ENCODE data around the gene ZMYM4.

The ZMYM4 gene

GRCh38 chr1:35390600-35391494 lies 122.3 kb downstream of the ZMYM4 start:
- no peaks in the 10 kb centered on the region for H3K9me3 Mint-ChIP-seq
- H3K27me3 Mint-ChIP-seq: no peaks in the 10 kb centered on the region
- H3K4me3 Mint-ChIP-seq: no peak overlapping the region
- no peak for ATAC-seq
- no peaks in the 10 kb centered on the region for H3K4me1 Mint-ChIP-seq
- H3K27ac Mint-ChIP-seq: no peak overlapping the region
- no peak for DNase-seq

GRCh38 chr1:35394386-35394785 lies 125.9 kb downstream of the ZMYM4 start:
- H3K4me3 Mint-ChIP-seq: no peak overlapping the region
- DNase-seq (no peak), ATAC-seq (no peak)
- H3K9me3 Mint-ChIP-seq: no peaks in the 10 kb centered on the region
- H3K4me1 Mint-ChIP-seq: peaks cover 7% of the 10 kb centered on the region
- no peaks in the 10 kb centered on the region for H3K27me3 Mint-ChIP-seq
- no peak overlapping the region for H3K27ac Mint-ChIP-seq

GRCh38 chr1:35398739-35399138 lies 130.2 kb downstream of the ZMYM4 start:
- no peak overlapping the region for H3K27ac Mint-ChIP-seq
- H3K27me3 Mint-ChIP-seq: no peaks in the 10 kb centered on the region
- peaks cover 7% of the 10 kb centered on the region for H3K4me1 Mint-ChIP-seq
- no peak for ATAC-seq
- H3K9me3 Mint-ChIP-seq: no peaks in the 10 kb centered on the region
- no peak for DNase-seq
- H3K4me3 Mint-ChIP-seq: no peak overlapping the region

GRCh38 chr1:35401049-35401448 lies 132.5 kb downstream of the ZMYM4 start:
- Mint-ChIP-seq H3K27me3 (no peaks in the 10 kb centered on the region), H3K4me1 (peaks cover 7% of the 10 kb centered on the region), H3K27ac (no peak overlapping the region), H3K9me3 (no peaks in the 10 kb centered on the region), H3K4me3 (no peak overlapping the region)
- no peak for DNase-seq
- no peak for ATAC-seq

- Mint-ChIP-seq H3K27ac (peak overlapping the region in 1 of 2 donors; percentile 42), H3K4me3 (no peak overlapping the region), H3K27me3 (no peaks in the 10 kb centered on the region), H3K4me1 (no peaks in the 10 kb centered on the region), H3K9me3 (no peaks in the 10 kb centered on the region)
- DNase-seq: no peak
- no peak for ATAC-seq
Observed at GRCh38 chr1:35406103-35406502, 137.6 kb downstream of the ZMYM4 start.

GRCh38 chr1:35407743-35408142 lies 139.2 kb downstream of the ZMYM4 start:
- DNase-seq: no peak
- Mint-ChIP-seq H3K27ac (no peak overlapping the region), H3K27me3 (no peaks in the 10 kb centered on the region), H3K9me3 (no peaks in the 10 kb centered on the region), H3K4me3 (no peak overlapping the region), H3K4me1 (no peaks in the 10 kb centered on the region)
- no peak for ATAC-seq

GRCh38 chr1:35408925-35409324 lies 140.4 kb downstream of the ZMYM4 start:
- H3K4me3 Mint-ChIP-seq: no peak overlapping the region
- no peaks in the 10 kb centered on the region for H3K9me3 Mint-ChIP-seq
- no peaks in the 10 kb centered on the region for H3K4me1 Mint-ChIP-seq
- H3K27me3 Mint-ChIP-seq: no peaks in the 10 kb centered on the region
- DNase-seq (no peak), ATAC-seq (no peak)
- H3K27ac Mint-ChIP-seq: no peak overlapping the region

- H3K4me1 Mint-ChIP-seq: peaks cover 4% of the 10 kb centered on the region
- no peaks in the 10 kb centered on the region for H3K27me3 Mint-ChIP-seq
- H3K27ac Mint-ChIP-seq: no peak overlapping the region
- DNase-seq (no peak), ATAC-seq (no peak)
- H3K4me3 Mint-ChIP-seq: no peak overlapping the region
- H3K9me3 Mint-ChIP-seq: no peaks in the 10 kb centered on the region
Observed at GRCh38 chr1:35426097-35426586, 157.6 kb downstream of the ZMYM4 start.

- Mint-ChIP-seq H3K9me3 (peaks cover 0 to 4% of the 10 kb centered on the region in 2 donors), H3K4me3 (no peak overlapping the region), H3K27me3 (no peaks in the 10 kb centered on the region), H3K4me1 (peaks cover 18% of the 10 kb centered on the region), H3K27ac (no peak overlapping the region)
- no peak for DNase-seq
- no peak for ATAC-seq
Observed at GRCh38 chr1:35428360-35428759, 159.9 kb downstream of the ZMYM4 start.

- Mint-ChIP-seq H3K27me3 (no peaks in the 10 kb centered on the region), H3K9me3 (peaks cover 0 to 4% of the 10 kb centered on the region in 2 donors), H3K4me3 (no peak overlapping the region), H3K27ac (peak overlapping the region in 1 of 2 donors; percentile 29), H3K4me1 (peaks cover 18% of the 10 kb centered on the region)
- DNase-seq (no peak), ATAC-seq (no peak)
Observed at GRCh38 chr1:35430762-35431161, 162.3 kb downstream of the ZMYM4 start.

- ATAC-seq: peak; percentile 94
- Mint-ChIP-seq H3K9me3 (peaks cover 0 to 4% of the 10 kb centered on the region in 2 donors), H3K27me3 (no peaks in the 10 kb centered on the region), H3K27ac (no peak overlapping the region), H3K4me3 (no peak overlapping the region), H3K4me1 (peaks cover 18% of the 10 kb centered on the region)
- no peak for DNase-seq
Observed at GRCh38 chr1:35431173-35431599, 162.7 kb downstream of the ZMYM4 start.

GRCh38 chr1:35432231-35432630 lies 163.7 kb downstream of the ZMYM4 start:
- ATAC-seq (no peak), DNase-seq (no peak)
- Mint-ChIP-seq H3K27me3 (no peaks in the 10 kb centered on the region), H3K4me1 (peaks cover 18% of the 10 kb centered on the region), H3K27ac (peak overlapping the region in 1 of 2 donors; percentile 5), H3K4me3 (no peak overlapping the region), H3K9me3 (peaks cover 0 to 4% of the 10 kb centered on the region in 2 donors)

GRCh38 chr1:35433714-35434113 lies 165.2 kb downstream of the ZMYM4 start:
- H3K27ac Mint-ChIP-seq: peak overlapping the region in 1 of 2 donors; percentile 81
- DNase-seq (no peak), ATAC-seq (no peak)
- H3K27me3 Mint-ChIP-seq: no peaks in the 10 kb centered on the region
- peaks cover 18% of the 10 kb centered on the region for H3K4me1 Mint-ChIP-seq
- H3K9me3 Mint-ChIP-seq: peaks cover 0 to 4% of the 10 kb centered on the region in 2 donors
- no peak overlapping the region for H3K4me3 Mint-ChIP-seq

- no peak for ATAC-seq
- Mint-ChIP-seq H3K27me3 (no peaks in the 10 kb centered on the region), H3K9me3 (peaks cover 0 to 4% of the 10 kb centered on the region in 2 donors), H3K4me1 (peaks cover 18% of the 10 kb centered on the region), H3K27ac (peak overlapping the region in 1 of 2 donors; percentile 39), H3K4me3 (no peak overlapping the region)
- DNase-seq: no peak
Observed at GRCh38 chr1:35434703-35435102, 166.2 kb downstream of the ZMYM4 start.

GRCh38 chr1:35436078-35436477 lies 167.6 kb downstream of the ZMYM4 start:
- no peaks in the 10 kb centered on the region for H3K27me3 Mint-ChIP-seq
- H3K9me3 Mint-ChIP-seq: peaks cover 0 to 4% of the 10 kb centered on the region in 2 donors
- H3K4me3 Mint-ChIP-seq: no peak overlapping the region
- DNase-seq (no peak), ATAC-seq (no peak)
- peaks cover 15% of the 10 kb centered on the region for H3K4me1 Mint-ChIP-seq
- H3K27ac Mint-ChIP-seq: no peak overlapping the region

GRCh38 chr1:35437200-35437599 lies 168.7 kb downstream of the ZMYM4 start:
- H3K9me3 Mint-ChIP-seq: peaks cover 0 to 4% of the 10 kb centered on the region in 2 donors
- no peaks in the 10 kb centered on the region for H3K27me3 Mint-ChIP-seq
- no peak overlapping the region for H3K4me3 Mint-ChIP-seq
- ATAC-seq (no peak), DNase-seq (no peak)
- peaks cover 10% of the 10 kb centered on the region for H3K4me1 Mint-ChIP-seq
- H3K27ac Mint-ChIP-seq: peak overlapping the region; percentile 28 to 35
